ENCODE measurements around the gene OTOF.
"Not testable (repeated sequence)": the region's sequence is repeated elsewhere in the genome, so short reads cannot be mapped to it uniquely, and the experiment has no call there.

The OTOF gene

DNA sequence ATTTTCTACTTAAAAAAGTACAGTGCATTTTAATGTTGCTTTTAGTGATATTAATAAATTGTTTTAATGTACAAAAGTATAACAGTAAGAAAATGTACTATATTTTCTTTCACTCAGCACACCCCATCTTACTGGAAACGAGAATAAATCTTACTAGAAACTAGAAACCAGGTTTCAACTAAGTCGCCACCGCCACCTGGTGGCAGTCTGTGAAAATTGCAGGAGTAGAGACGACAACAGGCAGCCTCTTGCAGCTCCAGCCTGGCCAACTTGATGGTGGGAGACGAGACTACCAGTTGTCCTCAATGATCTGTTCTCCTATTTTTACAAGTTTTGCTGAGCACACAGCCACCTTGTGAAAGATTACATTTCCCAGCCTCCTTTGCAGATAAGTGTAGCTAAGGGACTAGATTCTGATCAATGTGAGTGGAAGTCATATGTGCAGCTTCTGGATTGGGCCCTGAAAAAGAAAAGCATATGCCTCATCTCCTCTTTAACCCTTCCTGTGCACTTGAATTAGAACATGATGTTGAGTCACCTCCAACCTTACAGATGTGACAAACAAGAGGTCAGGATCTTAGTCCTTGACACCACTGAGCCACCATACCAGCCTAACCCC lies 8.7 kb downstream of the OTOF start:
- H3K9ac ChIP-seq (ENCODE audit: low read depth, low read length) = no peak overlapping the region
- H3K27me3 ChIP-seq (ENCODE audit: insufficient read depth, low read length) = no peaks in the 10 kb centered on the region
- no peaks in the 10 kb centered on the region for H3K36me3 ChIP-seq (ENCODE audit: insufficient read depth, low read depth, low read length)
- H3K4me3 ChIP-seq (ENCODE audit: low read length) = no peak overlapping the region
- no peaks in the 10 kb centered on the region; the same call in 1 of the 2 replicates for H3K9me3 ChIP-seq (ENCODE audit: insufficient read depth, low read depth, low read length)
- H3K4me1 ChIP-seq (ENCODE audit: insufficient read depth, low read length) = no peaks in the 10 kb centered on the region
- no peak overlapping the region for H3K27ac ChIP-seq (ENCODE audit: low read length)

DNA sequence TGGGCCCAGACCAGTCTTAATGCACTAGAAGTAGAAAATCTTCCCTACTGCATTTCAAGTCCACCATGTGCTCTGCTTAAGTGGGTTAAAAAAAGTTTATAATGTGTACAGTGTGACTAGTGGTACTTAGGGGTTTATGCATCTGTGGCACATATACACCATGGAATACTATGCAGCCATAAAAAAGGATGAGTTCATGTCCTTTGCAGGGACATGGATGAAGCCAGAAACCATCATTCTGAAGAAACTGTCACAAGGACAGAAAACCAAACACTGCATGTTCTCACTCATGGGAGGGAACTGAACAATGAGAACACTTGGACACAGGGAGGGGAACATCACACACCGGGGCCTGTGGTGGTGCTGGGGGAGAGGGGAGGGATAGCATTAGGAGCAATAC lies 9.4 kb downstream of the OTOF start:
- H3K9me3 ChIP-seq (ENCODE audit: insufficient read depth, low read depth, low read length); H3K36me3 ChIP-seq (ENCODE audit: insufficient read depth, low read depth, low read length); H3K4me3 ChIP-seq (ENCODE audit: low read length); H3K27me3 ChIP-seq (ENCODE audit: insufficient read depth, low read length); H3K9ac ChIP-seq (ENCODE audit: low read depth, low read length); H3K4me1 ChIP-seq (ENCODE audit: insufficient read depth, low read length); H3K27ac ChIP-seq (ENCODE audit: low read length): not testable (repeated sequence)

DNA sequence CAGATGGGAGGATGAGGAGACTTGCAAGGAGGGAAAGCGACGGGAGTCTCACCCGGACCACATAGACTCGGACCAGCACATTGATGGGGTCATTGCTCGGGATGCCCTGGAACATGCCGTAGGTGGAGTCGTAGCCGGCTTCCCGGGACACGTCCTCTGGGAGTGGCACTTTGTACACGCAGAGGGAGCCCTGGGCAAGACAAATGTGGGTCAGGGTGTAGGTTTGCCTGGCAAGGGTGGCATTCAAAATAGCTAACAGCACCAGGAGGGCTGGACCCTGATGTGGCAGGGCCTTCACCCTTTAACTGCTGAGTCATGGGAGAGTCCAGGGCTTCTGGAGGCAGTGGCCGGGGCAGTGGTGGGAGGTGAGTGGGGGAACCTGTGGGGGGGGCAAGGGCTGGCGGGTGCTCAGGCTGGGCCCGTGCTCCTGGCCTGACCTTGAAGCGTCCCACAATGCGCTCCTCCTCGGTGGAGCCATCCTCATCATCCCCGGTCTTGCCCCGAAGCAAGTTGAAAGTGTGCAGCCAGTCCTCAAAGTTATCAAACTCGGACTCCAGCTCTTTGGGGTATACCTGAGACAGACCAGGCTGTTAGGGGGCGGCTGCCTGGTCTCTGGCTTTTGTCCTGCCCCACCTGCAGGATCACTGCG lies 11.1 kb downstream of the OTOF start:
- Histone ChIP-seq H3K27ac (ENCODE audit: low read length) (no peak overlapping the region), H3K9me3 (ENCODE audit: insufficient read depth, low read depth, low read length) (no peaks in the 10 kb centered on the region; the same call in 1 of the 2 replicates), H3K4me3 (ENCODE audit: low read length) (no peak overlapping the region), H3K9ac (ENCODE audit: low read depth, low read length) (no peak overlapping the region), H3K4me1 (ENCODE audit: insufficient read depth, low read length) (no peaks in the 10 kb centered on the region), H3K27me3 (ENCODE audit: insufficient read depth, low read length) (no peaks in the 10 kb centered on the region), H3K36me3 (ENCODE audit: insufficient read depth, low read depth, low read length) (no peaks in the 10 kb centered on the region)

DNA sequence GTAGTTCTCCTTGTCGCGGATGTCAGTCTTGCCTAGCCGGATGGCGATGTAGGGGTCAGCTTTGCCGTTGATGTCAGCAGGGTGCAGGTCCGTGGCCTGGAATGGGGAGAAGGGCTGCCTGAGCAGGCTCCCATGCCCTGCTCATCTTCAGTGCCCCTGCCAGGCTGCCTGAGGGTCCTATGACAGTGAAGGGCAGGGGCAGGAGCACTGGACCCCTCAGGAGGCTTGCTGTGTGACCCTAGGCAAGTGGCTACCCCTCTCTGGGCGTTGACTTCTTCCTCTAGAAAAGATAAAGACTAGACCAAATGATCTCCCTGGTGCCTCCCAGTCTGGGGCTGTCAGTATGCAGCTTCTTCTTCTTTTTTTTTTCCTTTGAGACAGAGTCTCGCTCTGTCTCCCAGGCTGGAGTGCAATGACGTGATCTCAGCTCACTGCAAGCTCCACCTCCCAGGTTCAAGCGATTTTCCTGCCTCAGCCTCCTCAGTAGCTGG lies 11.9 kb downstream of the OTOF start:
- Histone ChIP-seq H3K9ac (ENCODE audit: low read depth, low read length) (no peak overlapping the region), H3K4me3 (ENCODE audit: low read length) (no peak overlapping the region), H3K27me3 (ENCODE audit: insufficient read depth, low read length) (no peaks in the 10 kb centered on the region), H3K27ac (ENCODE audit: low read length) (no peak overlapping the region), H3K9me3 (ENCODE audit: insufficient read depth, low read depth, low read length) (no peaks in the 10 kb centered on the region; the same call in 1 of the 2 replicates), H3K4me1 (ENCODE audit: insufficient read depth, low read length) (no peaks in the 10 kb centered on the region), H3K36me3 (ENCODE audit: insufficient read depth, low read depth, low read length) (no peaks in the 10 kb centered on the region)

DNA sequence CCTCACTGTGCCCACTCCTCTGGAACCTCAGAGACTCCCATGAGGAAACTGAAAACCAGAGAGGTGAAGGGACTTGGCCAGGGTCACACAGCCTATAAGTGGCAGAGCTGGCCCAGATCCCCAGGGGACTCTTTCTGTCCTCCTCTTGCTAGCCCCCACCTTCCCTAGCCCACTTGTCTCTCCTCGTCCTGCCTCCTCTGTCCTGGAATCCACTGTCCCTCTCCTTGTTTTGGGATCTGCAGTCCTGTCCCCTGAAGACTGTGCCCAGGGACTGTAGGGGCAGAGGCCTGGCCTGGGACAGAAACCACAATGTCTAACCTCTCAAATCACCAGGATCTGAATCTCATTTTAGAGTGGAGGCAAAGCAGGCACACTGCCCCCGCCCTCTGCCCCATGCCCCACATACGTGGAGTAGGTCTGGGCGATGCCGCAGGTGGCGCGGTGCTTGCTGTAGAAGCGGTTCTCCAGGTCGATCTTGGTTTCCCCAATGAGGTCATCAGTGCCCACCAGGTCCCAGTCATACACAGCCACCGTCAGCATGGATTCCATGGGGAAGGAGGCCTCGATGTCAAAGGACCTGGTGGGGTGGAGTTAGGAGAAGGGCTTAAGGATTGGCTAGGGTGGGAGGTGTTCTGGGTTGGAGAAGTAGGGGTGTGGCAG lies 12.5 kb downstream of the OTOF start:
- no peaks in the 10 kb centered on the region for H3K36me3 ChIP-seq (ENCODE audit: insufficient read depth, low read depth, low read length)
- no peaks in the 10 kb centered on the region for H3K4me1 ChIP-seq (ENCODE audit: insufficient read depth, low read length)
- no peaks in the 10 kb centered on the region; the same call in 1 of the 2 replicates for H3K9me3 ChIP-seq (ENCODE audit: insufficient read depth, low read depth, low read length)
- no peak overlapping the region for H3K9ac ChIP-seq (ENCODE audit: low read depth, low read length)
- H3K27me3 ChIP-seq (ENCODE audit: insufficient read depth, low read length) = no peaks in the 10 kb centered on the region
- H3K27ac ChIP-seq (ENCODE audit: low read length) = no peak overlapping the region
- H3K4me3 ChIP-seq (ENCODE audit: low read length) = no peak overlapping the region

DNA sequence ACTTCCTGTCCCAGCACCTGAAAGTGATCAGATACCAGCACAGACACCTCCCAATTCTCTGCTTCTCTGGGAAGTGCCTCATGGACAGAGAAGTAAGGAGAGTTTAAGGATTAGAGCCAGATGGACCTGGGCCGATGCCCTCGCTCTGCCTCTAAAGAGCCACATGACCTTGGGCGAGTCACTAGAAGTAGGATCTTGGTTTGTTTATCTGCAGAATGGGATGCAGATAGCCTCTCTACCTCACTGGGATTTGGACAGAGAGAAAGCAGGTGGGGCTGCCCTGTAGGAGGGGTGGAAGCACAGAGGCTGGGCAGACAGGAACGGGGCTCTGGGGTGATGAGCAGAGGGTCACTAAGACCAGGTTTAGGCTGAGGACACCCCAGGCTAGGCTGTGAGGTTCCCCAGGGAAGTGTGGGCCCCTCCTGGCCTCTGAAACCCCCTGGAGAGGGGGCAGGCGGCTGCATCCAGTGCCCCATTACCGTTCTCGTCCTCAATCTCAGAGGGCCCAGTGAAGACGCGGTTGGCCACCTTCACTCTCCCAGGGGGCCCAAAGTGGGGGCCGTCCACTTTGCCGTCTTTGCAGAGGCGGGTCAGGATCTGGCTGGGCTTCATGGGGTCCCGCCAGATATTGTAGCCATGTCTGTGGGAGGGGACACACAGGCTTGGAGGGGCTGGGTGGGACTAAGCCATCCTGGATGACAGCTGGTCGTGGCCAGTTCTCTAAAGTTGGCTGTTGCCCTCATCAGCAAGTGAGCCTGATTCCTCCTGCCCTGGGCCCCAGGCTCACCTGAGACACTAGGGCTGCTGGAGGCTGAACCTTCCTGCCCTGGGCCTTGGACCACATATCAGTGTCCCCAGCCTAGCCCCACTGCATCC lies 13.3 kb downstream of the OTOF start:
- H3K9ac ChIP-seq (ENCODE audit: low read depth, low read length) = no peak overlapping the region
- no peak overlapping the region for H3K4me3 ChIP-seq (ENCODE audit: low read length)
- no peaks in the 10 kb centered on the region for H3K4me1 ChIP-seq (ENCODE audit: insufficient read depth, low read length)
- no peak overlapping the region for H3K27ac ChIP-seq (ENCODE audit: low read length)
- H3K36me3 ChIP-seq (ENCODE audit: insufficient read depth, low read depth, low read length) = no peaks in the 10 kb centered on the region
- no peaks in the 10 kb centered on the region; the same call in 1 of the 2 replicates for H3K9me3 ChIP-seq (ENCODE audit: insufficient read depth, low read depth, low read length)
- no peaks in the 10 kb centered on the region for H3K27me3 ChIP-seq (ENCODE audit: insufficient read depth, low read length)

DNA sequence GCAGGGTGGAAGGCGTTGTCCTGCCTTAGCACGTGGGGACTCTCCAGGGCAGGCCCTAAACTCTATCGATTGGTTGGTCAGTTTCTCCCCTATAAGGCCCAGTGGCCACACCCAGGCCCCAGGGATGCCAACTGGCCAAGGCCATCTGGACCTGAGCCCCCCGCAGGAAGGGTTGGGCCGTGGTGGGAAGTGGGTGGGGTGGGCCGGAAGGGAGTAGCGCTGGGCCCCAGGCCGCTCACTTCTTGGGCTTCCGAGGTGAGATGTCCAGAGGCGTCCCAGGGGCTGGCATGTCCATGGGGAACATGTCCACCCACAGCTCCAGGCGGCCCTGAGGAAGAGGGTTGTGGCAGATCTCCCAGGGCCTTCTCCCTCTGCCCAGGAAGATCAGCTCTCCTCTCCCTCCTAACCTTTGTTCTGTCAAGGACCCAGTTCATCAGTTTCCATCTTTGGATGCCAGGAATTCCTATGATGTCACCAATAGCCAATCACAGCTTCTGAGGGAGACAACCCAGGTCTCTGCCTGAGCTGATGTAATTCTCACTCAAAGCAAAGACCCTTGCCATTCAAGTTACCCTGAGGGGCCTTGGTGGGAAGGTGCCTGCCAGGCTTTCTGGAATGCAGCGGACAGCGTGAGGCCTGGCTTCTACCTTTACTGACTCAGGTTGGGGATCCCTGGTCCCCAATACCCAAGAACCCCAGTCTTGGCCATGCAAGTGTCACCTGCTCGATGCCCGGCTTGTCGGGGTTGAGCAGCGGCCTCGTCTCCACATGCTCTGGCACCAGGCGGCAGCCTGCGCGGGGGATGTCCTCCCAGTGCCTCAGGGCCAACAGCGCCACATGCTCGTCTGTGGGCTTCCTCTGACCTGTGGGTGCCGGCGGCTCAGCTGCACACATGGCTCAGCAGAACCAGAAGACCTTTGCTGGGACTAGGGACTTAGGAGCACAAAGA lies 14.4 kb downstream of the OTOF start:
- H3K9me3 ChIP-seq (ENCODE audit: insufficient read depth, low read depth, low read length) = no peaks in the 10 kb centered on the region
- no peak overlapping the region for H3K4me3 ChIP-seq (ENCODE audit: low read length)
- no peaks in the 10 kb centered on the region for H3K27me3 ChIP-seq (ENCODE audit: insufficient read depth, low read length)
- H3K4me1 ChIP-seq (ENCODE audit: insufficient read depth, low read length) = no peaks in the 10 kb centered on the region
- H3K9ac ChIP-seq (ENCODE audit: low read depth, low read length) = no peak overlapping the region; the same call in 1 of the 2 replicates
- H3K36me3 ChIP-seq (ENCODE audit: insufficient read depth, low read depth, low read length) = no peaks in the 10 kb centered on the region
- H3K27ac ChIP-seq (ENCODE audit: low read length) = no peak overlapping the region

DNA sequence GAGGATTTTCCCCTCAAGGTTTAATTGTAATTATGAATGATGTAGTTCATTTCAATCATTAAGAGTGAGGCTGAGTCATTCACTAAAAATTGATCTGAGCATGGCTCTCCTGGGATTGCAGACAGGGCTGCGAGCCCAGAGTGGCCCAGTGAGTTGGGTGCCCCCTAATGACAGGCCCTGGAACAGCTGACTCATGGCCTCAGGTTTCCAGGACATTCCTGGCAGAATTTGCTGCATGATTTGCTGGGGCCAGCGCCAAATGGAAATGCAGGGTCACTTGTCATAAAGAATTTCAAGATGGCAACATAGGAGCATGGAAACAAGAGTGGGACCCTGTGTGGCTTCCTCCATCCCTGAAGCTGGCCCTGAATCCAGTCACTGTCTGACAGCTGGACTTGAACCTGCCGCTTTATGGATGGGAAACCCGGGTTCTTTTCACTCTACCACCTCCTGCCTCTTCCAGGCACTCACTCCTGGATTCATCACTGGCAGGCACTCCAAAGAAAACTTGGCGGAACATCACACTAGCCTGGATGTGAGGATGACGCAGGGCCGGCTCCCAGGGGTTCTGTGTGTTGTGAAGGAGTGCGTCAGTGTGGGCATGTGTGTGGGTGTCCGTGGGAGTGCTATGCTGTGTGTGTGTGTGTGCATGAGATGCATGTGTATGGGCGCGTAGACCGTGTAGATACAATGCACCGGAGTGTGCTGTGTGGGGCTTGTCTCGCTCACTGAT lies 15.2 kb downstream of the OTOF start:
- no peaks in the 10 kb centered on the region for H3K36me3 ChIP-seq (ENCODE audit: insufficient read depth, low read depth, low read length)
- no peak overlapping the region for H3K27ac ChIP-seq (ENCODE audit: low read length)
- H3K9ac ChIP-seq (ENCODE audit: low read depth, low read length) = no peak overlapping the region
- no peak overlapping the region for H3K4me3 ChIP-seq (ENCODE audit: low read length)
- H3K9me3 ChIP-seq (ENCODE audit: insufficient read depth, low read depth, low read length) = no peaks in the 10 kb centered on the region
- no peaks in the 10 kb centered on the region for H3K4me1 ChIP-seq (ENCODE audit: insufficient read depth, low read length)
- no peaks in the 10 kb centered on the region for H3K27me3 ChIP-seq (ENCODE audit: insufficient read depth, low read length)

DNA sequence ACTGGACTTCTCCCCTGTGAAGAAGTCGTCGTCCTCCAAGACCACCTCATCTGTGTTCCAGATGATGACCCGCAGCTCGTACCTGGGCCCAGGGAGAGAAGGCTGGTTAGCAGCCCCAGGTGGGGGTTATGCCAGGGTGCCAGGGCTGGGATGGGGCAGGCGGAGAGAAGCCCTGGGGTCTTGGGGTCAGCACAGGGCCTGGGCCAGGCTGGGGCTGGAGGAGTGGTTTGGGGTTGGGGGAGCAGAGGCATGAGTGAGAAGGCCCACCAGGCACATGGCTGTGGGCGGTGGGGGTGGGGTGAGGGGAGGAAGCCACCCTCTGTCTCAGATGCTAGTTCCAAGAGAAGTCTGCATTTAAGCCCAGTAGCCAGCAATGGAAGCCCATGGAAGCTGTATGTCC lies 15.8 kb downstream of the OTOF start:
- Histone ChIP-seq H3K4me3 (ENCODE audit: low read length) (no peak overlapping the region), H3K27me3 (ENCODE audit: insufficient read depth, low read length) (no peaks in the 10 kb centered on the region), H3K27ac (ENCODE audit: low read length) (no peak overlapping the region), H3K4me1 (ENCODE audit: insufficient read depth, low read length) (no peaks in the 10 kb centered on the region), H3K9ac (ENCODE audit: low read depth, low read length) (no peak overlapping the region), H3K9me3 (ENCODE audit: insufficient read depth, low read depth, low read length) (no peaks in the 10 kb centered on the region), H3K36me3 (ENCODE audit: insufficient read depth, low read depth, low read length) (no peaks in the 10 kb centered on the region)

DNA sequence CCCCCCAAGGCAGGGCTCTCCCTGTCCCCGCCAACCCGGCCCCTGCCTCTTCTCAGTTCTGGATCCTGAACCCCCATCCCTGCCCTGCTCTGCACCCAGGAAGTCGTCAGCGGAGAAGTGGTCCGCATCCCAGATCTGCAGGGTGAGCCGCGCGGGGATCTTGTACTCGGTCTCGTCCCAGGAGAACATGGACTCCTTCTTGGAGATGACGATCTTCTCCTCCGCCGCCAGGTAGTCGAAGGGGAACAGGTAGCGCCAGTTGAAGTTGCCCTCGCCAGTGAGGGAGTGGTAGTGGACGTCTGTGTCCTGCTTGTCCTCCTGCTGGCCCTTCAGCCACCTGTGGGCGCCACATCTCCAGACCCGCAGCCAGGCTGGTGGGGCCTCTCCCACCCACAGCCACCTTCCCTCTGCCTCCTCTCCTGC lies 16.3 kb downstream of the OTOF start:
- no peak overlapping the region for H3K27ac ChIP-seq (ENCODE audit: low read length)
- no peaks in the 10 kb centered on the region for H3K4me1 ChIP-seq (ENCODE audit: insufficient read depth, low read length)
- no peak overlapping the region for H3K9ac ChIP-seq (ENCODE audit: low read depth, low read length)
- H3K4me3 ChIP-seq (ENCODE audit: low read length) = no peak overlapping the region
- no peaks in the 10 kb centered on the region for H3K27me3 ChIP-seq (ENCODE audit: insufficient read depth, low read length)
- H3K9me3 ChIP-seq (ENCODE audit: insufficient read depth, low read depth, low read length) = no peaks in the 10 kb centered on the region
- no peaks in the 10 kb centered on the region for H3K36me3 ChIP-seq (ENCODE audit: insufficient read depth, low read depth, low read length)
